GM12878 (cell line): Measurements from ENCODE around the gene HOXC5. TPM values are rescaled to one million over a fixed set of nuclear protein-coding genes. Genes with fewer than 3 reads are reported as not detected.

Experiments
- ATAC-seq: fragments of 200-7000 bp; cut with Tn5 transposase; 3 replicates; pipeline ENCODE4 v1.9.1; 2020; ENCODE audit warnings: mild to moderate bottlenecking, moderate library complexity
- BruUV-seq: library from RNA; stranded (reverse); fragments of 400-500 nt; replicated peaks from 2 replicates; lab custom pipeline; 2021; lab: Mats Ljungman, UMichigan
- CTCF ChIA-PET: fragments of 300-600 bp; sonication (Branson Sonifier 250); formaldehyde crosslinking; extraction: SDS; loops from one replicate; lab custom pipeline; 2021; ENCODE audit warnings: inconsistent platforms; lab: Yijun Ruan, JAX
- POLR2A ChIA-PET: fragments of 350-600 bp; formaldehyde crosslinking; extraction: SDS; loops from one replicate; lab custom pipeline; 2021; ENCODE audit warnings: inconsistent platforms; lab: Charles Lee
- RAD21 ChIA-PET: fragments of 300-600 bp; sonication (Branson Sonifier 250); formaldehyde crosslinking; loops from one replicate; lab custom pipeline; 2023; ENCODE audit warnings: antibody characterized with exemption; ENCODE audit not compliant: unreplicated experiment; lab: Charles Lee
- SMC1A ChIA-PET: fragments of 300-600 bp; sonication (Branson Sonifier 250); formaldehyde crosslinking; loops from one replicate; lab custom pipeline; 2023; ENCODE audit not compliant: unreplicated experiment, uncharacterized antibody; lab: Charles Lee
- DNase-seq: peaks from one replicate; pipeline ENCODE4 v3.0.0-alpha.2; 2011; ENCODE audit warnings: low read depth, low spot score
- FAIRE-seq: peaks from 3 replicates; lab custom pipeline; 2011; peaks lifted over from hg19 to GRCh38; lab: Jason Lieb, UNC
- H2AFZ ChIP-seq: 2 replicates; pipeline ENCODE4 v1.6.0; 2011; ENCODE audit warnings: low read depth, low read length, control low read depth; ENCODE audit not compliant: control insufficient read depth
- H3K27ac ChIP-seq: 2 replicates; pipeline ENCODE4 v1.5.1; 2011; ENCODE audit warnings: control low read depth; ENCODE audit not compliant: control insufficient read depth, insufficient read depth
- H3K27me3 ChIP-seq, 2 experiments: replicated peaks in 1 of 2; 2 replicates each; pipeline versions ENCODE4 v1.6.0 to v1.6.1; 2011; ENCODE audit warnings: low read length in 1 of 2; ENCODE audit not compliant: control insufficient read depth in 2 of 2, insufficient read depth in 2 of 2
- H3K36me3 ChIP-seq, 2 experiments: 2 replicates each; pipeline ENCODE4 v1.5.1; 2011; ENCODE audit warnings: low read length in 1 of 2; ENCODE audit not compliant: control insufficient read depth in 2 of 2, insufficient read depth in 2 of 2
- H3K4me1 ChIP-seq: 2 replicates; pipeline ENCODE4 v1.6.1; 2011; ENCODE audit warnings: mild to moderate bottlenecking, low read length, moderate library complexity, mixed read lengths; ENCODE audit not compliant: control insufficient read depth, insufficient read depth
- H3K4me2 ChIP-seq: 2 replicates; pipeline ENCODE4 v1.6.0; 2011; ENCODE audit warnings: control low read depth; ENCODE audit not compliant: control insufficient read depth, insufficient read depth
- H3K4me3 ChIP-seq: fragments of 200-600 bp; sonication (generic); 2 replicates; pipeline ENCODE4 v1.5.1; 2016
- H3K79me2 ChIP-seq: 2 replicates; pipeline ENCODE4 v1.6.0; 2011; ENCODE audit warnings: low read length; ENCODE audit not compliant: control insufficient read depth, insufficient read depth
- H3K9ac ChIP-seq: 2 replicates; pipeline ENCODE4 v1.8.0; 2011; ENCODE audit warnings: low read length, control low read depth, mixed read lengths; ENCODE audit not compliant: control insufficient read depth, insufficient read depth
- H3K9me3 ChIP-seq: replicated peaks from 3 replicates; pipeline ENCODE4 v1.5.1; 2011; ENCODE audit warnings: mild to moderate bottlenecking, low read length; ENCODE audit not compliant: control insufficient read depth, insufficient read depth
- H4K20me1 ChIP-seq: 2 replicates; pipeline ENCODE4 v1.6.0; 2011; ENCODE audit not compliant: control insufficient read depth, insufficient read depth
- ASH2L ChIP-seq: fragments of 300-600, 200-600 bp; sonication (generic); IDR thresholded peaks from 2 replicates; pipeline ENCODE4 v1.6.1; 2017; ENCODE audit warnings: low read depth, mild to moderate bottlenecking, borderline replicate concordance
- BHLHE40 ChIP-seq, 2 experiments: fragments of 450-650 bp in 1 of 2; IDR thresholded peaks; 2 replicates each; pipeline ENCODE4 v1.6.1; 2011 to 2017; ENCODE audit warnings: low read depth in 2 of 2, borderline replicate concordance in 1 of 2, improper control_type of control experiment in 1 of 2, low read length in 1 of 2, mild to moderate bottlenecking in 1 of 2
- CBX3 ChIP-seq: fragments of 200-600 bp; sonication (generic); IDR thresholded peaks from 2 replicates; pipeline ENCODE4 v1.6.1; 2016; ENCODE audit warnings: low read depth, borderline replicate concordance
- CREM ChIP-seq: IDR thresholded peaks from 2 replicates; pipeline ENCODE4 v1.6.1; 2014; ENCODE audit warnings: antibody characterized with exemption, low read depth
- EP300 ChIP-seq, 2 experiments: fragments of 150-350 bp in 1 of 2; IDR thresholded peaks; 2 replicates each; pipeline ENCODE4 v1.6.1; 2011 to 2012; ENCODE audit warnings: low read depth in 2 of 2, low read length in 2 of 2, borderline replicate concordance in 1 of 2, improper control_type of control experiment in 1 of 2, inconsistent platforms in 1 of 2; ENCODE audit not compliant: control insufficient read depth in 1 of 2
- JUND ChIP-seq: IDR thresholded peaks from 2 replicates; pipeline ENCODE4 v1.6.1; 2012; ENCODE audit warnings: low read depth, mild to moderate bottlenecking, low read length, improper control_type of control experiment, moderate library complexity
- KAT2A ChIP-seq: conservative IDR thresholded peaks from 2 replicates; pipeline ENCODE4 v1.6.1; 2011; ENCODE audit warnings: low read depth, low read length; ENCODE audit not compliant: control insufficient read depth
- KLF5 ChIP-seq: fragments of 450-650 bp; IDR thresholded peaks from 2 replicates; pipeline ENCODE4 v1.6.1; 2014; ENCODE audit warnings: mild to moderate bottlenecking; ENCODE audit not compliant: partially characterized antibody
- NR2C1 ChIP-seq: fragments of 450-650 bp; IDR thresholded peaks from 2 replicates; pipeline ENCODE4 v1.6.1; 2017; ENCODE audit warnings: antibody characterized with exemption, mild to moderate bottlenecking, moderate library complexity
- PML ChIP-seq: IDR thresholded peaks from 2 replicates; pipeline ENCODE4 v1.6.1; 2012; ENCODE audit warnings: low read length, inconsistent platforms
- POLR2AphosphoS5 ChIP-seq: IDR thresholded peaks from 2 replicates; pipeline ENCODE4 v1.6.1; 2011; ENCODE audit warnings: mild to moderate bottlenecking, low read length, inconsistent platforms
- SKIL ChIP-seq: fragments of 450-650 bp; IDR thresholded peaks from 2 replicates; pipeline ENCODE4 v1.6.1; 2017; ENCODE audit warnings: mild to moderate bottlenecking, low read depth, inconsistent platforms; ENCODE audit not compliant: poor library complexity, severe bottlenecking
- SUPT20H ChIP-seq: IDR thresholded peaks from 2 replicates; pipeline ENCODE4 v1.6.1; 2011; ENCODE audit warnings: low read depth, mild to moderate bottlenecking, low read length, moderate library complexity, borderline replicate concordance; ENCODE audit not compliant: control insufficient read depth
- USF1 ChIP-seq: IDR thresholded peaks from 2 replicates; pipeline ENCODE4 v1.6.1; 2011; ENCODE audit warnings: borderline replicate concordance, low read depth, mild to moderate bottlenecking, moderate library complexity, mixed read lengths, low read length; ENCODE audit not compliant: insufficient read depth; ENCODE audit errors: extremely low read length
- ZSCAN29 ChIP-seq: fragments of 450-650 bp; IDR thresholded peaks from 2 replicates; pipeline ENCODE4 v1.6.1; 2017; ENCODE audit warnings: mild to moderate bottlenecking, moderate library complexity
- WGBS: methylation state at CpG from one replicate; pipeline ENCODE4 v1.1.6; 2016; ENCODE audit warnings: low lambda C conversion rate; ENCODE audit not compliant: insufficient replicate concordance, insufficient coverage; ENCODE audit errors: missing lambda C conversion rate; 5-methylcytosine and 5-hydroxymethylcytosine counted together
- in situ Hi-C: fragments of 300-500 bp; cut with MboI; formaldehyde crosslinking; loops from 9 replicates; pipeline ENCODE4 v1.14.3; 2018; ENCODE audit warnings: mixed read lengths
- intact Hi-C: fragments of 100-400 bp; cut with micrococcal nuclease; formaldehyde crosslinking; loops from one replicate; pipeline ENCODE4 v1.14.2; 2022; ENCODE audit not compliant: unreplicated experiment
- polyA plus RNA-seq, 11 experiments: library from polyadenylated mRNA; depleted of rRNA in 4 of 11; unstranded in 6 of 11; stranded (reverse) in 5 of 11; fragments of >200 nt; fragmentation: Nextera tagmentation in 4 of 11; fragmentation: Illumina TruSeq in 1 of 11; extraction: Ambion mirVana in 4 of 11; extraction: Trizol in 1 of 11; gene quantifications; 1 replicate in 1 of 11; 2 replicates in 10 of 11; pipeline versions ENCODE4 v1.2.1 to v1.2.3, GENCODE V29; 2011 to 2016; ENCODE audit warnings: inconsistent platforms in 2 of 11, missing spikeins in 2 of 11, low read depth in 1 of 11
- total RNA-seq, 4 experiments: library from RNA; depleted of rRNA in 3 of 4; stranded (reverse); fragments of >200 nt in 3 of 4; fragmentation: Illumina TruSeq in 1 of 4; extraction: Trizol in 1 of 4; gene quantifications; 2 replicates each; pipeline versions ENCODE4 v1.2.1 to v1.2.3, GENCODE V29; 2013 to 2021

The HOXC5 gene
- total and polyA plus RNA-seq, 10 of the 15 experiments (the other 5 are each of a cell fraction or from before 2014, with no cell fraction given), result 0.11 TPM; not detected in 9

DNA sequence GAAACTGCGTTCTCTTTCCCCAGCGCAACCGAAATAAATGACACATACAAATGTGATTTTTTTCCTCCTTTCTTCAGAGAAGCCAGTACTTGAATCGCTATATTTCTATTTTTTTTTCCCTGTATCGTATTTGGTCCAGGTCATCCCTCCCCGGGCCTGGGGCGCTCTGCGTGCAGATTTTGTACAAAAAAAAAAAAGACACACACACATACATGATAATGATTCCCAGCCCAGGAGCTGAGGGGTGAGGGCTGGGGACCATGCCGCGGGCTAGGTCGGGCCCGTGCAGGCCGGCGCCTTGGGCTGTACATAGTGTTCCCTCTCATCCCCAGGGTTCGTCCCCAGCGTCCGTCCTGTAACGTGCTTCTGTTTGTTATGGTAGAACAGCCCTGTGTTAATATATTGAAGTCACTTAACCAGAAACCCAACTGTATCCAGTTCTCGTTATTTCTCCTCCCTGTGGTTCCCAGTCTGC is 29.9 kb upstream of the HOXC5 start:
- intact Hi-C loops, result loop anchor here (10.0 kb wide), 1 partner anchor 372 kb away; no protein-coding TSS in a partner anchor

DNA sequence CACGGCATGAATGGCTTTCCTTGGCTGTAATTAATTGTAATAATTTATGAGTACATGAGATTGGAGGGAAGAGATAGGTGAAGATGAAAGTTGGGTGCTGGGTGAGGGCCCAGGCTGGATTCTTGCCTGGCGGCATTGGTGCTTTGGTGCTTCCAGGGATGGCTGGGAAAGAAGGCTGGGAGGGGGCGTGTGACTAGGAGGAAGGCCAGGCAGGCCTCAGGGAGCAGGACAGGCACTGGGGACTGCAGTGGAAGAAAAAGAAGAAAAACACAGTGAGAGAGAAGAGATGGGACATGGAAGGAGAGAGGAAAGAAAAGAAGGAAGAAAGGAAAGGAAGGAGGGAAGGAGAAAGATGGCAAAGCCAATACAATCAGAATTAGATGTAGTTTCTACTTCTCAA is 29.2 kb upstream of the HOXC5 start:
- Histone ChIP-seq H3K4me2 (no peak overlapping the region), H3K9ac (no peak overlapping the region), H3K36me3 (no peaks in the 10 kb centered on the region), H4K20me1 (no peaks in the 10 kb centered on the region), H3K27ac (no peak overlapping the region), H2AFZ (no peak overlapping the region), H3K79me2 (no peaks in the 10 kb centered on the region), H3K27me3 (peaks cover 29 to 36% of the 10 kb centered on the region in 2 experiments), H3K9me3 (no peaks in the 10 kb centered on the region), H3K4me1 (peaks cover 6% of the 10 kb centered on the region), H3K4me3 (no peak overlapping the region)
- DNase-seq (no peak), FAIRE-seq (no peak), ATAC-seq (no peak)
- ChIA-PET RAD21 (interaction anchor here (0.9 to 1.1 kb wide), 3 partner anchors 135 to 204 kb away, joined by 3 read pairs; no protein-coding TSS in a partner anchor), SMC1A (interaction anchor here (0.9 to 1.9 kb wide), 6 partner anchors 11 to 224 kb away, joined by 3 to 8 read pairs (median 4); no protein-coding TSS in a partner anchor), POLR2A (no interaction called here), CTCF (interaction anchor here (1.1 to 6.1 kb wide), 9 partner anchors 13 to 491 kb away, joined by 3 to 105 read pairs (median 5); partner anchors contain the start of genes HOXC10, HOXC5 and SMUG1)
- intact Hi-C loops, result loop anchor here (10.0 kb wide), 1 partner anchor 371 kb away; no protein-coding TSS in a partner anchor
- no TSS peak for BruUV-seq
- WGBS, result 19% methylated on average over 3 of the region's 3 CpGs
- in situ Hi-C loops, result no loop called here
- no peak for TF ChIP-seq SUPT20H
- TF ChIP-seq SKIL, result no peak
- no peak for TF ChIP-seq KAT2A
- no peak for TF ChIP-seq EP300 (IDR thresholded peaks at IDR 0.05; ENCODE audit: borderline replicate concordance in 1 of 2, control insufficient read depth in 1 of 2, low read depth in 2 of 2, low read length in 2 of 2)
- TF ChIP-seq USF1, result no peak
- no peak for TF ChIP-seq JUND
- TF ChIP-seq PML, result no peak

More for the DNA sequence above, 29.9 kb upstream of the HOXC5 start:
- in situ Hi-C loops, result no loop called here
- no peaks in the 10 kb centered on the region for H3K36me3 ChIP-seq
- H3K4me2 ChIP-seq, result no peak overlapping the region
- peaks cover 26 to 34% of the 10 kb centered on the region in 2 experiments for H3K27me3 ChIP-seq
- no peak overlapping the region for H3K4me3 ChIP-seq
- no TSS peak for BruUV-seq
- CTCF ChIA-PET, result interaction anchor here (0.7 to 5.6 kb wide), 5 partner anchors 12 to 490 kb away, joined by 3 to 105 read pairs (median 5); partner anchors contain the start of genes HOXC5 and SMUG1
- no peak overlapping the region for H2AFZ ChIP-seq
- no peaks in the 10 kb centered on the region for H3K9me3 ChIP-seq
- no peak overlapping the region for H3K27ac ChIP-seq
- FAIRE-seq, result no peak
- no peaks in the 10 kb centered on the region for H3K79me2 ChIP-seq
- no peaks in the 10 kb centered on the region for H4K20me1 ChIP-seq
- POLR2A ChIA-PET, result no interaction called here
- SMC1A ChIA-PET, result interaction anchor here (0.9 to 1.9 kb wide), 3 partner anchors 10 to 225 kb away, joined by 3 to 4 read pairs (median 3); no protein-coding TSS in a partner anchor
- no peak for ATAC-seq
- 36% methylated on average over 19 of the region's 19 CpGs for WGBS
- no peak for DNase-seq
- H3K4me1 ChIP-seq, result peaks cover 6% of the 10 kb centered on the region
- H3K9ac ChIP-seq, result no peak overlapping the region
- RAD21 ChIA-PET, result interaction anchor here (0.9 to 1.5 kb wide), 2 partner anchors 50 to 205 kb away, joined by 3 read pairs; no protein-coding TSS in a partner anchor
- TF ChIP-seq EP300 (IDR thresholded peaks at IDR 0.05; ENCODE audit: borderline replicate concordance in 1 of 2, control insufficient read depth in 1 of 2, low read depth in 2 of 2, low read length in 2 of 2) (no peak), CREM (no peak), ZSCAN29 (no peak), NR2C1 (no peak), ASH2L (no peak), KLF5 (no peak), POLR2AphosphoS5 (no peak), BHLHE40 (IDR thresholded peaks at IDR 0.05; ENCODE audit: borderline replicate concordance in 1 of 2, low read depth in 2 of 2, low read length in 1 of 2) (no peak), CBX3 (no peak)
- TF ChIP-seq, all 136 proteins: peak for 0
